Fibroblast of the aortic adventitia (primary cell): ENCODE data around the gene ADGRG4. TPM values are rescaled to one million over a fixed set of nuclear protein-coding genes. Genes with fewer than 3 reads are reported as not detected.
A peak's percentile ranks its signal among the peaks of the same experiment; 100 is the strongest.
"Not testable (repeated sequence)": the region's sequence is repeated elsewhere in the genome, so short reads cannot be mapped to it uniquely, and the experiment has no call there.

Source experiments
- DNase-seq: peaks from one replicate; pipeline ENCODE4 v3.0.0-alpha.2; 2010; ENCODE audit warnings: low read depth
- H3K4me3 ChIP-seq: 2 replicates; pipeline ENCODE4 v1.5.1; 2011; ENCODE audit warnings: low read depth, mild to moderate bottlenecking, control low read depth, low read length, moderate library complexity
- total RNA-seq: library from RNA; depleted of rRNA; stranded (reverse); fragments of >200 nt; gene quantifications from 2 replicates; pipeline ENCODE4 v1.2.3, GENCODE V29; 2012; ENCODE audit warnings: low replicate concordance
- TF ChIP-seq, protein P1 (sequence below): IDR thresholded peaks from 2 replicates; pipeline ENCODE4 v1.5.1; 2011; ENCODE audit warnings: mild to moderate bottlenecking, low read length, control low read depth, inconsistent platforms; ENCODE audit not compliant: insufficient read depth

Gene ADGRG4
- total RNA-seq, 1 donor, result not detected

DNA sequence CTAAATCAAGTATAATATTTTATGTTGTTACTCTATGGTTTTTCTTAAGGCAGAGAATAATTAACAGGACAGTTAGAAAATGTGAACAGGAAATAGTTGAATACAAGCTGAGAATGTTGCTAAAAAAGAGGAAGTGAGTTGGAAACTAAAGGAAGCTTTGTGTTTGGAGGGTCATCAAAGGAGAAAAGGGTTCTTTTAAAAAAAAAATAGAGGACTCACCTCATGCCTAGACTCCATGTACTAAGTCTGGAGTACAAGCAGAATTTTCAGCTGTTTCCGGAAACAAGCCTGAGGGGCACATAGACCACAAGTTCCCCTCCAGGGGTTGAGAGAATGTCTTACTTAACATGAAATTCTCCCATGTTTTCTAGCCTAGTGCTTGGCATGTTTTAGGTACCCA, 29.5 kb upstream of the ADGRG4 start:
- TF ChIP-seq, protein P1, sequence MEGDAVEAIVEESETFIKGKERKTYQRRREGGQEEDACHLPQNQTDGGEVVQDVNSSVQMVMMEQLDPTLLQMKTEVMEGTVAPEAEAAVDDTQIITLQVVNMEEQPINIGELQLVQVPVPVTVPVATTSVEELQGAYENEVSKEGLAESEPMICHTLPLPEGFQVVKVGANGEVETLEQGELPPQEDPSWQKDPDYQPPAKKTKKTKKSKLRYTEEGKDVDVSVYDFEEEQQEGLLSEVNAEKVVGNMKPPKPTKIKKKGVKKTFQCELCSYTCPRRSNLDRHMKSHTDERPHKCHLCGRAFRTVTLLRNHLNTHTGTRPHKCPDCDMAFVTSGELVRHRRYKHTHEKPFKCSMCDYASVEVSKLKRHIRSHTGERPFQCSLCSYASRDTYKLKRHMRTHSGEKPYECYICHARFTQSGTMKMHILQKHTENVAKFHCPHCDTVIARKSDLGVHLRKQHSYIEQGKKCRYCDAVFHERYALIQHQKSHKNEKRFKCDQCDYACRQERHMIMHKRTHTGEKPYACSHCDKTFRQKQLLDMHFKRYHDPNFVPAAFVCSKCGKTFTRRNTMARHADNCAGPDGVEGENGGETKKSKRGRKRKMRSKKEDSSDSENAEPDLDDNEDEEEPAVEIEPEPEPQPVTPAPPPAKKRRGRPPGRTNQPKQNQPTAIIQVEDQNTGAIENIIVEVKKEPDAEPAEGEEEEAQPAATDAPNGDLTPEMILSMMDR, result no peak
- no peak overlapping the region for H3K4me3 ChIP-seq
- no peak for DNase-seq

DNA sequence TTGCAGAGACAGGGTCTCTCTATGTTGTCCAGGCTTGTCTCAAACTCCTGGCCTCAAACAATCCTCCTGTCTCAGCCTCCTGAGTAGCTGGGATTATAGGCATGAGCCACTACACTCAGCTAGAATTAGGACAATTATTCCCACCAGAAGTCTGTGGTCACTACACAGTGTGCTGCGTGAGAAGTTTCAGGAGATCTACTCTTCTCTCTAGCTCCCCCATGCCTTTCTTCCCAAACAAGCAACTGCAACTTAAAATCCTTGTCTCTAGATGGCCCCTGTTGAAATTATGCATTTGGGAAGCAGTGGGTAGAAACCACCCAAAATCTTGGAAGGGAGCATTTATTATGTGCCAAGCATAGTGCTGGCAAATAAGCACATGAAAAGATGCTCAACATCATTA, 28.4 kb upstream of the ADGRG4 start:
- TF ChIP-seq, protein P1, result peak; percentile 15
- H3K4me3 ChIP-seq, result no peak overlapping the region
- no peak for DNase-seq

DNA sequence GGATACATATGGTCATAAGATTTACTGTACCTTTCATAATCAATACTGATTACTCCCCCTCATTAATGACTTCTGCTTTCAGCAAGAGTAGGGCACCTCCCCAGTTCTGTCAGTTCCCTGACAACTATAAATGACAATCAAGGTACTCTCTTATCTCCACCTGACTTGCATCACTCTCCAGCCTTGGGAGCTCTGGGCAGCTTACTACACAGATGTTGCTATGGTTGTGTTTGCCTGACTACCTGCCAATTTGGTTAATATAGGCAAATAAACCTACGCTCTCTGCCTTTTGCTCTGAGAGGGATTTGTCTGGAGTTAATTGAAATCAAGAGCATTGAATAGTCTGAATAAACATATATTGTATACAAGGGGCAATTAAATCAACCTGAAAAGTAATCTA, 26.8 kb upstream of the ADGRG4 start:
- TF ChIP-seq, protein P1, result no peak
- DNase-seq, result no peak
- no peak overlapping the region for H3K4me3 ChIP-seq

DNA sequence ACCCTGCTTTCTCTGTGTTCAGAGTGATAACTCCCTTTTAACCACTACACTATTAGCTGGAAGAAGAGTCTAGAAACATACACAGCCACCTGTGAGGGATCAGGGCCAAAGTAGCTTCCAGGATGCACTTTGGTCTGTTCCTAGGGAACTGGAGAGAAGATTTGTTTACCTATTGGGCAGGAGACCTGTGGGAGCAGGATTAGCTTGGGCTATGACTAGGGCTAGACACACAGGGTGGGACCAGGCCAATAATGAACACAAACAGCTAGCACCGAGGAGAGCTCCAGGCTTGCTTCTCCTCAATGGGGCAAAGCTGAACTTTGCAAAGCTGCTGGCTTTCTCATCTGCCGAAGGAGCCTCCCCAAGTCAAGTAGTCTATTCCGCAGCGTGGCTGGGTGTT, 25.2 kb upstream of the ADGRG4 start:
- DNase-seq, result no peak
- TF ChIP-seq, protein P1, result no peak
- H3K4me3 ChIP-seq, result no peak overlapping the region

DNA sequence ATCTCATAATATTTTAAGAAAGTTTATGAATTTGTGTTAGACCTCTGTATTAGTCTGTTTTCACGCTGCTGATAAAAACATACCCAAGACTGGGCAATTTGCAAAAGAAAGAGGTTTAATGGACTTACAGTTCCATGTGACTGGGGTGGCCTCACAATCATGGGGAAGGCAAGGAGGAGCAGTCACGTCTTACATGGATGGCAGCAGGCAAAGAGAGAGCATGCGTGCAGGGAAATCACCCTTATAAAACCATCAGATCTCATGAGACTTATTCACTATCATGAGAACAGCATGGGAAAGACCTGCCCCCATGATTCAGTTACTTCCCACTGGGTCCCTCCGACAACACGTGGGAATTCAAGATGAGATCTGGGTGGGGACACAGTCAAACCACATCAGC, 14.4 kb upstream of the ADGRG4 start:
- not testable (repeated sequence) for H3K4me3 ChIP-seq, DNase-seq

DNA sequence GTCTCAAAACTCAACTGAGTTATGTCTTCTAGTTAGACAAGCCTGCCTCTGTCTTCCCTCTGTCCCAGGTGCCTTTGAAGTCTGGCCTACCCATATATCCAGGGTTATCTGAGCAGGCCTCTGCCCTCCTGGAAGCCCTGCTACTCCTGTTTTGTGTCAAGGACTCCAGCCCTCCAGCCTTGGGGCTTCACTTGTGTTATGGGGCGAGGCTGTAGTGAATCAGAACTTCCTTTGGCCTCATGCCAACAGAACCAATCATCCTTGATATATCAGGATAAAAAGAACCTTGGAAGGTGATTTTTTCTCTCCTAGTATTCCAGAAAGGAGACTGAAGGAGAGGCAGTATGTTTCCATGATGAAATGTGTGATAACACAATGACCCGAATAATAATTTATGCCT, 8.9 kb upstream of the ADGRG4 start:
- no peak for DNase-seq
- TF ChIP-seq, protein P1, result no peak
- H3K4me3 ChIP-seq, result no peak overlapping the region

DNA sequence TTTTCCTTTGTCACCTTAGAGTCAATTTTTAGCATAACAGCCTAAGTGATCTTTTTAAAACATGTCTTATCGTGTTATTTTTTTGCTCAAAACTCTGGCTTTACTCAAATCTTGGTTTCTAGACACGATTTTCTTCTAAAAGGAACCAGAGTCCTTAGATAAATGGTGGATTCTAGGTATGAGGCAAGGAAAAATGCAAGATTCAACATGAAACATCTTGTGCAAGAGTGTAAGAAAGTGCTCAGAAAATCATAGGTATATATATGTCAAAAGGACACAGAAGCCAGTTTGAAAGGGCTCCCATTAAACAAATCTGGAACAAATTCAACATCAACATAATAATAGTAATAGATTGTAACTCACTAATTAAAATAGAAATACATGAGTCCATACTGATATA, 8.1 kb upstream of the ADGRG4 start:
- no peak for DNase-seq
- TF ChIP-seq, protein P1, result no peak
- H3K4me3 ChIP-seq, result no peak overlapping the region

DNA sequence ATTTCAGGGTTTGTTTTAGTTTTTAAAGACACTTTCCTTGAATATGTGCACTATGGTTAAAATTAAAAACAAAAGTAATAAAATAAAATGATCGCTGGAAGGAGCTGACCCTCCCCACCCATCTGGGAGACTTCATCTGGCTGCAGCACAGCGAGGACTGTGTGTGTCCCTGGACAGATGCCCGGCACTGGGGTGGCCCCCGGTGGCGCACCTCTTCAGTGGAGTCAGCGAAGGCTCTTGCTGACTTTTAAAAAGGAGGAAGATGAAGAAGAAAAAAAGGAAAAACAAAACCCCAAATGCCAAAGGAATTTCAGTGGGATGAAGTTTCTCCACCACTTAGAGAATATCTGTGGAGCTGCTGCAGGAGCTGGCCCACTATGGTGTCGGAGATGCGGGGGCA, 5.4 kb upstream of the ADGRG4 start:
- DNase-seq, result no peak
- TF ChIP-seq, protein P1, result no peak
- H3K4me3 ChIP-seq, result no peak overlapping the region
